H1 (cell line): Measurements from ENCODE around the gene OGFR. TPM values are rescaled to one million over a fixed set of nuclear protein-coding genes. Genes with fewer than 3 reads are reported as not detected.

ENCODE experiments used
- BRCA1 ChIP-seq: IDR thresholded peaks from 2 replicates; pipeline ENCODE4 v1.6.1; 2012; ENCODE audit warnings: low read depth, low read length, improper control_type of control experiment
- HDAC2 ChIP-seq, 2 experiments: fragments of 300-600 bp in 1 of 2; sonication (generic) in 1 of 2; IDR thresholded peaks; 2 replicates each; pipeline ENCODE4 v1.6.1; 2011 to 2012; ENCODE audit warnings: low read depth in 2 of 2, low read length in 2 of 2, mild to moderate bottlenecking in 2 of 2, moderate library complexity in 2 of 2, borderline replicate concordance in 1 of 2, inconsistent platforms in 1 of 2
- RFX5 ChIP-seq: IDR thresholded peaks from 2 replicates; pipeline ENCODE4 v1.6.1; 2011; ENCODE audit warnings: low read depth, low read length, improper control_type of control experiment, borderline replicate concordance
- RNF2 ChIP-seq: fragments of 200-900, 300-1000 bp; sonication (generic); IDR thresholded peaks from 2 replicates; pipeline ENCODE4 v1.7.1; 2016; ENCODE audit warnings: borderline replicate concordance, low read depth, mild to moderate bottlenecking, antibody characterized with exemption, low read length; ENCODE audit not compliant: poor library complexity, severe bottlenecking; ENCODE audit errors: missing control alignments
- SP4 ChIP-seq: IDR thresholded peaks from 2 replicates; pipeline ENCODE4 v1.6.1; 2012; ENCODE audit warnings: low read length, inconsistent platforms
- polyA plus RNA-seq, 7 experiments: library from polyadenylated mRNA; depleted of rRNA in 3 of 7; stranded (reverse) in 5 of 7; unstranded in 2 of 7; fragments of >200 nt in 5 of 7; fragments of 200-250 nt in 2 of 7; gene quantifications; 1 replicate in 5 of 7; 2 replicates in 1 of 7; 4 replicates in 1 of 7; pipeline versions ENCODE4 v1.2.1 to v1.2.3, GENCODE V29; 2011 to 2013; ENCODE audit warnings: missing spikeins in 2 of 7, mixed read lengths in 2 of 7
- total RNA-seq: library from RNA; stranded (reverse); fragmentation: NEBNext Ultra II Directional; extraction: Animal tissue kit (Norgen Biotek cat#: 25700); gene quantifications from 2 replicates; pipeline ENCODE4 v1.2.1, GENCODE V29; 2021

Gene OGFR
- total and polyA plus RNA-seq, 2 of the 8 experiments (the other 6 are each of a cell fraction or from before 2014, with no cell fraction given): 13.9 to 25.1 TPM

DNA sequence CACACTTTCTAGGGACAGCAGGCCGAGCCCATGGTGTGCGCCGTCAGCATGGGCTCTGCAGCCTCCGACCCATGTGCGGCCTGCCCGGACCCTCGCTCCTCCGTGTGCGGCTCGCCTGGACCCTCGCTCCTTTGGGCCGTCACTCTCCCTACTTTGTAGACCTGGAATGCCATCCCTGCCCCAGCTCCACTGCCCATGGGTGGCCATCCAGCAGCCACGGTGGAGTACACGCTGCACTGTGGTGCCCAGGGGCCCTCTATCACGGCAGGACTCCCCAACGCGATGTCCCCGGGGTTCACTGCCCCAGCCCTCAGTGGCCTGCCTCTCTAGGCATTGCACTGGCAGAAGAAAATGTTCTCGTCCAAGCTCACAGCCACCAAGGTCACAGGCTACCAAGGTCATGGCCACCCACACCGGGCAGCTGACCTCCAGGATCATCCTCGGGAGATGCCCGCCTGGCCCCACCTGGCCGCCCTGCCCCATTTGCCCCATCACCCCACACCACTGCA is 32.5 kb upstream of the OGFR start (continued):
- TF ChIP-seq HDAC2 (IDR thresholded peaks at IDR 0.05; ENCODE audit: borderline replicate concordance in 1 of 2, low read depth in 2 of 2, low read length in 2 of 2) (no peak), RNF2 (no peak), RFX5 (no peak), BRCA1 (no peak), SP4 (no peak)
